22Rv1 (cell line): ENCODE measurements around the gene CAMK4.

Source experiments
- CTCF ChIP-seq: fragments of 450-650 bp; IDR thresholded peaks from 2 replicates; pipeline ENCODE4 v1.5.1; 2017; ENCODE audit warnings: mild to moderate bottlenecking
- ZFX ChIP-seq: fragments of 450-650 bp; IDR thresholded peaks from 2 replicates; pipeline ENCODE4 v1.6.1; 2017; ENCODE audit warnings: antibody characterized with exemption, borderline replicate concordance

- TF ChIP-seq ZFX (no peak), CTCF (no peak)
These were observed 6.0 kb downstream of the CAMK4 start for GRCh38 chr5:111229871-111230810.
